GM19193 (cell line): ENCODE results near the gene CDK2.

Experiments used
- POLR2A ChIP-seq: IDR thresholded peaks from 4 replicates; pipeline ENCODE4 v1.6.1; 2011; ENCODE audit not compliant: insufficient read depth, insufficient read length; ENCODE audit errors: extremely low read depth

Gene CDK2

GRCh38 chr12:55996201-55996714, 29.6 kb downstream of the CDK2 start:
- no peak for TF ChIP-seq POLR2A

GRCh38 chr12:55996715-55997534, 30.3 kb downstream of the CDK2 start, which contains the start of gene SUOX:
Gene SUOX, plus strand, starts transcription at chr12:55997276. Its CDS starts 4,946 bp downstream, at chr12:56002222.
- peak; percentile 71 for TF ChIP-seq POLR2A

- no peak for TF ChIP-seq POLR2A
Observed at GRCh38 chr12:55997535-55997859, 30.9 kb downstream of the CDK2 start.

- no peak for TF ChIP-seq POLR2A
Observed at GRCh38 chr12:56001487-56002100, 35.0 kb downstream of the CDK2 start.

GRCh38 chr12:56004211-56004610, 37.6 kb downstream of the CDK2 start:
- no peak for TF ChIP-seq POLR2A

GRCh38 chr12:56007564-56008559, 41.2 kb downstream of the CDK2 start:
- TF ChIP-seq POLR2A: no peak

GRCh38 chr12:56010111-56010570, 43.5 kb downstream of the CDK2 start:
- TF ChIP-seq POLR2A: no peak

GRCh38 chr12:56011509-56012090, 45.0 kb downstream of the CDK2 start:
- no peak for TF ChIP-seq POLR2A

GRCh38 chr12:56013482-56013881, 46.9 kb downstream of the CDK2 start:
- no peak for TF ChIP-seq POLR2A

GRCh38 chr12:56014205-56014604, 47.6 kb downstream of the CDK2 start:
- no peak for TF ChIP-seq POLR2A

GRCh38 chr12:56017181-56017580, 50.6 kb downstream of the CDK2 start:
- TF ChIP-seq POLR2A: no peak

GRCh38 chr12:56018356-56018755, 51.7 kb downstream of the CDK2 start:
- no peak for TF ChIP-seq POLR2A

- no peak for TF ChIP-seq POLR2A
Observed at GRCh38 chr12:56020423-56021184, 54.0 kb downstream of the CDK2 start, which contains the start of gene IKZF4. Gene IKZF4, plus strand, starts transcription at chr12:56021043. Its CDS starts 451 bp downstream, at chr12:56021494.

- TF ChIP-seq POLR2A: no peak
Observed at GRCh38 chr12:56021889-56022497, 55.4 kb downstream of the CDK2 start.
